Upper lobe of left lung (tissue), 4 donors: ENCODE results near the gene MYZAP.

Experiments
- EP300 ChIP-seq, 4 donors: sonication (generic); formaldehyde crosslinking; IDR thresholded peaks; one replicate each; pipeline ENCODE4 v1.5.1; 2017; ENCODE audit warnings: antibody characterized with exemption in 4 of 4, control low read depth in 2 of 4
- TF ChIP-seq, protein P1 (sequence below), 6 experiments: fragments of 450-650 bp in 4 of 6; fragments of 200-600 bp in 2 of 6; sonication (generic) in 2 of 6; IDR thresholded peaks; one replicate each; pipeline ENCODE4 v1.5.1; 2016 to 2019; ENCODE audit warnings: antibody characterized with exemption in 6 of 6

DNA sequence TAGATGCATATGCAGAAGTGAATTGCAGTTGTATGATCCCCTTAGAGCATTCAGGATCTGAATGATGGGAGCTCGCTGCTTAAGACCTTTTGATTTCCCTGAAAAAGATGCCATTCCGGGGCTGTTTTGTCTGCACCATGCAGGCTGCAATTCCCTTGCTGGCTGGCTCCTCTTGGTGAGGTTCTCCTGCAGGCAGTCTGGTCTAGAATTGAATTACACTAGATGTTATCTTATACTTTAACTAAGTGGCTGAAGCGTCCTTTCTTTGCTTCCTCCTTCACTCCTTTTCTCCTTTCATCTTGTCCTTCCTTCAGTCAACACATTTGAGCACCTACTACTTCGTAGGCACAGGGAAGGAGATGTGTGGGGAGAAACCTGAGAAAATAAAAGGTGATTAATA, 18.6 kb upstream of the MYZAP start:
- TF ChIP-seq, protein P1, sequence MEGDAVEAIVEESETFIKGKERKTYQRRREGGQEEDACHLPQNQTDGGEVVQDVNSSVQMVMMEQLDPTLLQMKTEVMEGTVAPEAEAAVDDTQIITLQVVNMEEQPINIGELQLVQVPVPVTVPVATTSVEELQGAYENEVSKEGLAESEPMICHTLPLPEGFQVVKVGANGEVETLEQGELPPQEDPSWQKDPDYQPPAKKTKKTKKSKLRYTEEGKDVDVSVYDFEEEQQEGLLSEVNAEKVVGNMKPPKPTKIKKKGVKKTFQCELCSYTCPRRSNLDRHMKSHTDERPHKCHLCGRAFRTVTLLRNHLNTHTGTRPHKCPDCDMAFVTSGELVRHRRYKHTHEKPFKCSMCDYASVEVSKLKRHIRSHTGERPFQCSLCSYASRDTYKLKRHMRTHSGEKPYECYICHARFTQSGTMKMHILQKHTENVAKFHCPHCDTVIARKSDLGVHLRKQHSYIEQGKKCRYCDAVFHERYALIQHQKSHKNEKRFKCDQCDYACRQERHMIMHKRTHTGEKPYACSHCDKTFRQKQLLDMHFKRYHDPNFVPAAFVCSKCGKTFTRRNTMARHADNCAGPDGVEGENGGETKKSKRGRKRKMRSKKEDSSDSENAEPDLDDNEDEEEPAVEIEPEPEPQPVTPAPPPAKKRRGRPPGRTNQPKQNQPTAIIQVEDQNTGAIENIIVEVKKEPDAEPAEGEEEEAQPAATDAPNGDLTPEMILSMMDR (IDR thresholded peaks at IDR 0.05), result no peak
- no peak for TF ChIP-seq EP300 (IDR thresholded peaks at IDR 0.05)
